Endothelial cell of umbilical vein (primary cell): ENCODE data around the gene CSNK2A3. TPM values are rescaled to one million over a fixed set of nuclear protein-coding genes. Genes with fewer than 3 reads are reported as not detected.

Experiments
- BruUV-seq: library from RNA; stranded (reverse); fragments of 400-500 nt; replicated peaks from 2 replicates; lab custom pipeline; 2021; lab: Mats Ljungman, UMichigan
- CTCF ChIA-PET: fragments of 300-600, 350-600 bp; sonication (Branson Sonifier 250); formaldehyde crosslinking; loops from one replicate; lab custom pipeline; 2021; ENCODE audit warnings: antibody characterized with exemption, inconsistent platforms; lab: Charles Lee
- POLR2A ChIA-PET: fragments of 300-600, 350-600 bp; sonication (Branson Sonifier 250); formaldehyde crosslinking; loops from one replicate; lab custom pipeline; 2021; ENCODE audit warnings: antibody characterized with exemption, inconsistent platforms; lab: Charles Lee
- DNase-seq: peaks from one replicate; pipeline ENCODE4 v3.0.0-alpha.2; 2011; ENCODE audit warnings: low read depth, low spot score
- FAIRE-seq: peaks from 2 replicates; lab custom pipeline; 2011; peaks lifted over from hg19 to GRCh38; lab: Jason Lieb, UNC
- H2AFZ ChIP-seq: 2 replicates; pipeline ENCODE4 v1.6.0; 2012; ENCODE audit warnings: low read depth, low read length, control low read depth, inconsistent platforms
- H3K27ac ChIP-seq: 2 replicates; pipeline ENCODE4 v1.5.1; 2011; ENCODE audit warnings: low read depth, mild to moderate bottlenecking, control low read depth, low read length, moderate library complexity; ENCODE audit not compliant: insufficient read depth
- H3K27me3 ChIP-seq, 2 experiments: 2 replicates each; pipeline versions ENCODE4 v1.6.0 to v1.6.1; 2011; ENCODE audit warnings: low read length in 2 of 2, mixed read lengths in 1 of 2; ENCODE audit not compliant: control insufficient read depth in 2 of 2, insufficient read depth in 2 of 2
- H3K36me3 ChIP-seq, 2 experiments: 2 replicates in 1 of 2; 3 replicates in 1 of 2; pipeline ENCODE4 v1.5.1; 2011; ENCODE audit warnings: low read length in 2 of 2, mild to moderate bottlenecking in 1 of 2, moderate library complexity in 1 of 2; ENCODE audit not compliant: control insufficient read depth in 2 of 2, insufficient read depth in 2 of 2; ENCODE audit errors: extremely low read depth in 1 of 2
- H3K4me1 ChIP-seq: 3 replicates; pipeline ENCODE4 v1.5.1; 2011; ENCODE audit warnings: mild to moderate bottlenecking, low read length; ENCODE audit not compliant: control insufficient read depth, insufficient read depth; ENCODE audit errors: extremely low read depth
- H3K4me2 ChIP-seq: 2 replicates; pipeline ENCODE4 v1.6.1; 2011; ENCODE audit warnings: low read length, control low read depth, mixed read lengths; ENCODE audit not compliant: insufficient read depth
- H3K4me3 ChIP-seq, 3 experiments: fragments of 200-600 bp in 1 of 3; sonication (generic), shearing (Covaris generic) in 1 of 3; replicated peaks in 1 of 3; 2 replicates each; pipeline ENCODE4 v1.5.1; 2011 to 2016; ENCODE audit warnings: control low read depth in 3 of 3, low read length in 3 of 3, mild to moderate bottlenecking in 2 of 3, inconsistent platforms in 1 of 3, low read depth in 1 of 3, moderate library complexity in 1 of 3; ENCODE audit not compliant: insufficient read depth in 1 of 3
- H3K79me2 ChIP-seq: 2 replicates; pipeline ENCODE4 v1.6.0; 2012; ENCODE audit warnings: low read length, inconsistent platforms; ENCODE audit not compliant: control insufficient read depth, insufficient read depth
- H3K9ac ChIP-seq: replicated peaks from 2 replicates; pipeline ENCODE3; 2011; ENCODE audit warnings: low read length, control low read depth; ENCODE audit not compliant: insufficient read depth; ENCODE audit errors: extremely low read depth
- H3K9me1 ChIP-seq: replicated peaks from 3 replicates; pipeline ENCODE4 v1.6.0; 2011; ENCODE audit warnings: mild to moderate bottlenecking, low read length; ENCODE audit not compliant: control insufficient read depth, insufficient read depth; ENCODE audit errors: extremely low read depth
- H3K9me3 ChIP-seq: replicated peaks from 2 replicates; pipeline ENCODE4 v1.5.1; 2012; ENCODE audit warnings: low read length, inconsistent platforms; ENCODE audit not compliant: control insufficient read depth, insufficient read depth
- H4K20me1 ChIP-seq: replicated peaks from 2 replicates; pipeline ENCODE3; 2011; ENCODE audit warnings: mild to moderate bottlenecking, low read length; ENCODE audit not compliant: control insufficient read depth, insufficient read depth; ENCODE audit errors: extremely low read depth
- EZH2 ChIP-seq: IDR thresholded peaks from 2 replicates; pipeline ENCODE4 v1.6.1; 2012; ENCODE audit warnings: borderline replicate concordance, low read depth, mild to moderate bottlenecking, moderate library complexity, low read length, inconsistent platforms; ENCODE audit not compliant: severe bottlenecking
- FOS ChIP-seq: IDR thresholded peaks from 2 replicates; pipeline ENCODE4 v1.6.1; 2011; ENCODE audit warnings: mild to moderate bottlenecking, low read length, moderate library complexity, borderline replicate concordance; ENCODE audit not compliant: insufficient read depth
- GATA2 ChIP-seq: IDR thresholded peaks from 2 replicates; pipeline ENCODE4 v1.7.0; 2011; ENCODE audit warnings: low read depth, mild to moderate bottlenecking, moderate library complexity, mixed read lengths, low read length; ENCODE audit not compliant: insufficient read length, insufficient read depth
- JUN ChIP-seq: IDR thresholded peaks from 2 replicates; pipeline ENCODE4 v1.6.1; 2011; ENCODE audit warnings: borderline replicate concordance, low read depth; ENCODE audit not compliant: insufficient read length, insufficient read depth
- MYC ChIP-seq: IDR thresholded peaks from one replicate; pipeline ENCODE4 v1.6.1; 2011; ENCODE audit warnings: mild to moderate bottlenecking, low read depth, low read length
- POLR2A ChIP-seq: IDR thresholded peaks from 2 replicates; pipeline ENCODE4 v1.6.1; 2012; ENCODE audit warnings: low read depth, mild to moderate bottlenecking, control low read depth, low read length
- POLR2AphosphoS5 ChIP-seq: IDR thresholded peaks from 2 replicates; pipeline ENCODE4 v1.6.1; 2012; ENCODE audit warnings: low read depth, mild to moderate bottlenecking, control low read depth, low read length, moderate library complexity; ENCODE audit not compliant: insufficient read depth
- dilution Hi-C: fragments of 300-500 bp; cut with MboI; formaldehyde crosslinking; loops from one replicate; pipeline ENCODE4 v1.15.0; 2019; ENCODE audit warnings: low sequenced_read_pairs; ENCODE audit not compliant: extremely low pct_ligation_motif_present
- intact Hi-C: fragments of 100-400 bp; cut with micrococcal nuclease; formaldehyde crosslinking; loops from one replicate; pipeline ENCODE4 v1.10.0; 2022
- polyA plus RNA-seq, 4 experiments: library from polyadenylated mRNA; depleted of rRNA in 3 of 4; stranded (reverse) in 3 of 4; unstranded in 1 of 4; fragments of >200 nt; gene quantifications; 2 replicates each; pipeline versions ENCODE4 v1.2.1 to v1.2.3, GENCODE V29; 2011 to 2012; ENCODE audit warnings: missing spikeins in 1 of 4
- total RNA-seq: library from RNA; stranded (reverse); gene quantifications from 2 replicates; pipeline ENCODE4 v1.2.3, GENCODE V29; 2021
- TF ChIP-seq, protein P1 (sequence below), 2 donors: IDR thresholded peaks; 1 replicate in 1 of 2; 2 replicates in 1 of 2; pipeline ENCODE4 v1.5.1; 2011; ENCODE audit warnings: low read length in 2 of 2, mild to moderate bottlenecking in 2 of 2, moderate library complexity in 2 of 2, control low read depth in 1 of 2, inconsistent platforms in 1 of 2, low read depth in 1 of 2; ENCODE audit not compliant: insufficient read depth in 1 of 2; ENCODE audit errors: extremely low read depth in 1 of 2
- TF ChIP-seq, protein P2 (sequence below): IDR thresholded peaks from 2 replicates; pipeline ENCODE4 v1.6.1; 2011; ENCODE audit not compliant: insufficient read depth, insufficient read length

Gene CSNK2A3
- total and polyA plus RNA-seq, 2 donors (not counting 3 experiments of a cell fraction or from before 2014, with no cell fraction given), result 0.41 TPM; not detected in 1

DNA sequence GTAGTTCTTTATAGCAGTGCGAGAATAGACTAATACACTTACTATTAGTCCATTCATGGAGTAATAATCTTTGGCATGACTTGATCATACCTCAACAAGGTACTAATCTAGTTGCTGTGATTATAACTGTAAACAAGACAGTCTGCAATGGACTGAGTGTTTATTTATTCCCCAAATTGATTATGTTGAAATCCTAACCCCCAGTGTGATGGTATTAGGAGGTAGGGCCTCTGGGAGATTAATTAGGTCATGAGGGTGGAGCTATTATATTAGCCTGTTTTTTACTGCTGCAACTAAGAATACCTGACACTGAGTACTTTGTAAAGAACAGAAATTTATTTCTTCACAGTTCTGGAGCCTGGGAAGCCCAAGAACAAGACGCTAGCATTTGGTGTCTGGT lies 30.9 kb upstream of the CSNK2A3 start:
- H3K4me1 ChIP-seq, result peaks cover under 1% of the 10 kb centered on the region
- H3K9me1 ChIP-seq, result no peaks in the 10 kb centered on the region
- H3K36me3 ChIP-seq, result no peaks in the 10 kb centered on the region
- dilution Hi-C loops (no loop called here), intact Hi-C loops (no loop called here)
- H4K20me1 ChIP-seq, result no peaks in the 10 kb centered on the region
- no peak overlapping the region for H3K4me2 ChIP-seq
- no peak overlapping the region for H3K4me3 ChIP-seq
- CTCF ChIA-PET, result no interaction called here
- FAIRE-seq, result no peak
- no peak overlapping the region for H2AFZ ChIP-seq
- no peaks in the 10 kb centered on the region for H3K27me3 ChIP-seq
- no peak overlapping the region for H3K27ac ChIP-seq
- no TSS peak for BruUV-seq
- no peaks in the 10 kb centered on the region for H3K9me3 ChIP-seq
- H3K79me2 ChIP-seq, result no peaks in the 10 kb centered on the region
- POLR2A ChIA-PET, result no interaction called here
- no peak overlapping the region for H3K9ac ChIP-seq
- TF ChIP-seq MYC (no peak), JUN (no peak), EZH2 (no peak), FOS (no peak), POLR2A (no peak), GATA2 (no peak), POLR2AphosphoS5 (no peak)
- TF ChIP-seq, protein P1, sequence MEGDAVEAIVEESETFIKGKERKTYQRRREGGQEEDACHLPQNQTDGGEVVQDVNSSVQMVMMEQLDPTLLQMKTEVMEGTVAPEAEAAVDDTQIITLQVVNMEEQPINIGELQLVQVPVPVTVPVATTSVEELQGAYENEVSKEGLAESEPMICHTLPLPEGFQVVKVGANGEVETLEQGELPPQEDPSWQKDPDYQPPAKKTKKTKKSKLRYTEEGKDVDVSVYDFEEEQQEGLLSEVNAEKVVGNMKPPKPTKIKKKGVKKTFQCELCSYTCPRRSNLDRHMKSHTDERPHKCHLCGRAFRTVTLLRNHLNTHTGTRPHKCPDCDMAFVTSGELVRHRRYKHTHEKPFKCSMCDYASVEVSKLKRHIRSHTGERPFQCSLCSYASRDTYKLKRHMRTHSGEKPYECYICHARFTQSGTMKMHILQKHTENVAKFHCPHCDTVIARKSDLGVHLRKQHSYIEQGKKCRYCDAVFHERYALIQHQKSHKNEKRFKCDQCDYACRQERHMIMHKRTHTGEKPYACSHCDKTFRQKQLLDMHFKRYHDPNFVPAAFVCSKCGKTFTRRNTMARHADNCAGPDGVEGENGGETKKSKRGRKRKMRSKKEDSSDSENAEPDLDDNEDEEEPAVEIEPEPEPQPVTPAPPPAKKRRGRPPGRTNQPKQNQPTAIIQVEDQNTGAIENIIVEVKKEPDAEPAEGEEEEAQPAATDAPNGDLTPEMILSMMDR (IDR thresholded peaks at IDR 0.05; ENCODE audit: extremely low read depth in 1 of 2, insufficient read depth in 1 of 2, low read depth in 1 of 2, low read length in 2 of 2), result no peak
- TF ChIP-seq, protein P2, sequence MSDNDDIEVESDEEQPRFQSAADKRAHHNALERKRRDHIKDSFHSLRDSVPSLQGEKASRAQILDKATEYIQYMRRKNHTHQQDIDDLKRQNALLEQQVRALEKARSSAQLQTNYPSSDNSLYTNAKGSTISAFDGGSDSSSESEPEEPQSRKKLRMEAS, result no peak
- no peak for DNase-seq
